PC-9 (cell line): ENCODE data around the gene GUCY1A2. TPM values are rescaled to one million over a fixed set of nuclear protein-coding genes. Genes with fewer than 3 reads are reported as not detected.

Source experiments
- BruUV-seq: library from RNA; stranded (reverse); fragments of 400-500 nt; replicated peaks from 2 replicates; lab custom pipeline; 2021; lab: Mats Ljungman, UMichigan
- CTCF ChIA-PET: fragments of 300-600 bp; sonication (Branson Sonifier 250); formaldehyde crosslinking; loops from one replicate; lab custom pipeline; 2022; ENCODE audit warnings: antibody characterized with exemption; lab: Charles Lee
- POLR2A ChIA-PET: fragments of 300-600 bp; sonication (Branson Sonifier 250); formaldehyde crosslinking; loops from one replicate; lab custom pipeline; 2022; ENCODE audit warnings: antibody characterized with exemption; ENCODE audit not compliant: unreplicated experiment; lab: Charles Lee
- DNase-seq, 2 experiments: peaks; one replicate each; pipeline versions ENCODE4 v3.0.0 to v3.0.0-alpha.2; 2015 to 2022; ENCODE audit warnings: mixed read lengths in 1 of 2
- H2AFZ ChIP-seq: fragments of 200-600 bp; sonication (generic); 2 replicates; pipeline ENCODE4 v1.8.1; 2017; ENCODE audit warnings: antibody characterized with exemption
- H3F3A ChIP-seq: fragments of 200-600 bp; sonication (generic); 2 replicates; pipeline ENCODE4 v1.8.1; 2017; ENCODE audit warnings: antibody characterized with exemption, mild to moderate bottlenecking, low read depth; ENCODE audit not compliant: insufficient read depth
- H3K27ac ChIP-seq: fragments of 200-600 bp; sonication (generic); 2 replicates; pipeline ENCODE4 v1.6.1; 2016; ENCODE audit warnings: mixed run types
- H3K27me3 ChIP-seq: fragments of 200-600 bp; sonication (generic); 2 replicates; pipeline ENCODE4 v1.6.1; 2016; ENCODE audit warnings: low read depth, mixed run types; ENCODE audit not compliant: insufficient read depth
- H3K36me3 ChIP-seq: fragments of 200-600 bp; sonication (generic); 2 replicates; pipeline ENCODE4 v1.6.1; 2016; ENCODE audit warnings: low read depth, mixed run types
- H3K4me1 ChIP-seq: fragments of 200-600 bp; sonication (generic); replicated peaks from 2 replicates; pipeline ENCODE4 v1.6.1; 2016; ENCODE audit warnings: mixed run types; ENCODE audit not compliant: insufficient read depth
- H3K4me2 ChIP-seq: fragments of 200-600 bp; sonication (generic); 2 replicates; pipeline ENCODE4 v1.6.1; 2017; ENCODE audit warnings: mixed run types
- H3K4me3 ChIP-seq: fragments of 200-600 bp; sonication (generic); 2 replicates; pipeline ENCODE4 v1.6.1; 2016; ENCODE audit warnings: mixed run types
- H3K79me2 ChIP-seq: fragments of 200-600 bp; sonication (generic); 2 replicates; pipeline ENCODE4 v1.6.1; 2017; ENCODE audit warnings: low read depth, mixed run types
- H3K9me2 ChIP-seq: fragments of 200-600 bp; sonication (generic); 2 replicates; pipeline ENCODE4 v1.8.1; 2017; ENCODE audit warnings: mild to moderate bottlenecking; ENCODE audit not compliant: insufficient read depth
- H3K9me3 ChIP-seq: fragments of 200-600 bp; sonication (generic); 2 replicates; pipeline ENCODE4 v1.8.1; 2016; ENCODE audit warnings: low read depth; ENCODE audit not compliant: insufficient read depth
- H4K20me1 ChIP-seq: fragments of 200-600 bp; sonication (generic); 2 replicates; pipeline ENCODE4 v1.8.1; 2017; ENCODE audit not compliant: insufficient read depth
- CTCF ChIP-seq: fragments of 200-600 bp; sonication (generic); conservative IDR thresholded peaks from 2 replicates; pipeline ENCODE4 v1.6.1; 2017; ENCODE audit warnings: mixed run types, antibody characterized with exemption, mild to moderate bottlenecking, moderate library complexity
- EZH2 ChIP-seq: fragments of 200-600 bp; sonication (generic); IDR thresholded peaks from 2 replicates; pipeline ENCODE4 v1.8.0; 2017; ENCODE audit warnings: antibody characterized with exemption, low read depth
- intact Hi-C: fragments of 100-400 bp; cut with micrococcal nuclease; formaldehyde crosslinking; loops from one replicate; pipeline ENCODE4 v1.10.0; 2022; ENCODE audit not compliant: unreplicated experiment
- total RNA-seq: library from RNA; stranded (reverse); gene quantifications from 2 replicates; pipeline ENCODE4 v1.2.3, GENCODE V29; 2021

Gene GUCY1A2
- total RNA-seq, 1 experiment from 2014 or later, result not detected

- Histone ChIP-seq H3F3A (no peaks in the 10 kb centered on the region), H2AFZ (no peak overlapping the region), H3K36me3 (no peaks in the 10 kb centered on the region), H3K4me3 (no peak overlapping the region), H3K79me2 (no peaks in the 10 kb centered on the region), H3K9me2 (no peaks in the 10 kb centered on the region), H3K27ac (no peak overlapping the region), H3K27me3 (no peaks in the 10 kb centered on the region), H3K4me1 (no peaks in the 10 kb centered on the region), H4K20me1 (no peaks in the 10 kb centered on the region), H3K4me2 (no peak overlapping the region), H3K9me3 (no peaks in the 10 kb centered on the region; the same call in 1 of the 2 replicates)
- TF ChIP-seq EZH2, result no peak
- no peak for TF ChIP-seq CTCF
- no TSS peak for BruUV-seq
- ChIA-PET POLR2A (no interaction called here), CTCF (no interaction called here)
- DNase-seq, result no peak
- intact Hi-C loops, result loop anchor here (10.0 kb wide), 1 partner anchor 700 kb away; no protein-coding TSS in a partner anchor
Measured at GRCh38 chr11:106974831-106975230, 43.4 kb downstream of the GUCY1A2 start.

- TF ChIP-seq EZH2 (no peak), CTCF (no peak)
Measured at GRCh38 chr11:106971864-106972263, 46.4 kb downstream of the GUCY1A2 start.

GRCh38 chr11:106969644-106970355 is 48.5 kb downstream of the GUCY1A2 start:
- no peaks in the 10 kb centered on the region for H3F3A ChIP-seq
- no peaks in the 10 kb centered on the region for H3K27me3 ChIP-seq
- CTCF ChIA-PET, result interaction anchor here (0.7 kb wide), 1 partner anchor 220 kb away, joined by 3 read pairs; no protein-coding TSS in a partner anchor
- POLR2A ChIA-PET, result no interaction called here
- no peaks in the 10 kb centered on the region; the same call in 1 of the 2 replicates for H3K9me3 ChIP-seq
- no peak overlapping the region for H2AFZ ChIP-seq
- no peaks in the 10 kb centered on the region for H4K20me1 ChIP-seq
- no TSS peak for BruUV-seq
- H3K4me2 ChIP-seq, result no peak overlapping the region
- intact Hi-C loops, result loop anchor here (10.0 kb wide), 1 partner anchor 695 kb away; no protein-coding TSS in a partner anchor
- TF ChIP-seq EZH2 (no peak), CTCF (no peak)
- H3K4me1 ChIP-seq, result no peaks in the 10 kb centered on the region
- H3K79me2 ChIP-seq, result no peaks in the 10 kb centered on the region
- no peaks in the 10 kb centered on the region for H3K9me2 ChIP-seq
- no peak overlapping the region for H3K27ac ChIP-seq
- no peak for DNase-seq
- no peaks in the 10 kb centered on the region for H3K36me3 ChIP-seq
- no peak overlapping the region for H3K4me3 ChIP-seq

More at GRCh38 chr11:106971864-106972263, 46.4 kb downstream of the GUCY1A2 start:
- H3F3A ChIP-seq, result no peaks in the 10 kb centered on the region
- intact Hi-C loops, result loop anchor here (10.0 kb wide), 1 partner anchor 697 kb away; no protein-coding TSS in a partner anchor
- no peaks in the 10 kb centered on the region for H3K9me2 ChIP-seq
- H3K4me3 ChIP-seq, result no peak overlapping the region
- H3K36me3 ChIP-seq, result no peaks in the 10 kb centered on the region
- CTCF ChIA-PET, result no interaction called here
- no peaks in the 10 kb centered on the region for H3K27me3 ChIP-seq
- no peaks in the 10 kb centered on the region for H3K4me1 ChIP-seq
- H3K27ac ChIP-seq, result no peak overlapping the region
- H3K9me3 ChIP-seq, result no peaks in the 10 kb centered on the region; the same call in 1 of the 2 replicates
- H3K79me2 ChIP-seq, result no peaks in the 10 kb centered on the region
- no peaks in the 10 kb centered on the region for H4K20me1 ChIP-seq
- BruUV-seq, result no TSS peak
- no peak overlapping the region for H2AFZ ChIP-seq
- H3K4me2 ChIP-seq, result no peak overlapping the region
- POLR2A ChIA-PET, result no interaction called here
- no peak for DNase-seq
